ENCODE measurements around the gene CSNK1G1.

GRCh38 chr15:64267331-64267973 lies 88.5 kb downstream of the CSNK1G1 start:
- TF ChIP-seq POLR2A (IDR thresholded peaks at IDR 0.05; ENCODE audit: low read depth, low read length), result no peak
- TF ChIP-seq POLR2AphosphoS5 (IDR thresholded peaks at IDR 0.05; ENCODE audit: low read depth, low read length), result no peak
